Lung microvascular endothelial cell (primary cell): ENCODE measurements around the gene RER1. TPM values are rescaled to one million over a fixed set of nuclear protein-coding genes. Genes with fewer than 3 reads are reported as not detected.

Source experiments
- DNase-seq, 2 donors: peaks; one replicate each; pipeline versions ENCODE4 v3.0.0 to v3.0.0-alpha.2; 2010; ENCODE audit warnings: low read depth in 2 of 2
- total RNA-seq: library from RNA; depleted of rRNA; stranded (reverse); fragments of >200 nt; gene quantifications from 2 replicates; pipeline ENCODE4 v1.2.1, GENCODE V29; 2014

The RER1 gene
- total RNA-seq, 1 donor from 2014 or later = 48.6 TPM

- no peak for DNase-seq
Observed at GRCh38 chr1:2444138-2444591, 52.5 kb downstream of the RER1 start.

GRCh38 chr1:2445162-2445822 is 53.7 kb downstream of the RER1 start:
- DNase-seq = no peak

GRCh38 chr1:2445823-2446215 is 54.2 kb downstream of the RER1 start:
- no peak for DNase-seq

- no peak for DNase-seq
Observed at GRCh38 chr1:2446394-2446793, 54.8 kb downstream of the RER1 start.

GRCh38 chr1:2446861-2447260 is 55.2 kb downstream of the RER1 start:
- DNase-seq = no peak

- DNase-seq = no peak
Observed at GRCh38 chr1:2447276-2448097, 55.8 kb downstream of the RER1 start.

GRCh38 chr1:2448098-2448445 is 56.4 kb downstream of the RER1 start:
- DNase-seq = peak; percentile 11 to 54

GRCh38 chr1:2449636-2450454 is 58.2 kb downstream of the RER1 start:
- DNase-seq = no peak

- DNase-seq = peak; percentile 27 to 90
Observed at GRCh38 chr1:2451741-2452140, 60.1 kb downstream of the RER1 start.

- peak in 1 of 2 donors; percentile 48 for DNase-seq
Observed at GRCh38 chr1:2452201-2452931, 60.7 kb downstream of the RER1 start.

GRCh38 chr1:2452932-2453315 is 61.3 kb downstream of the RER1 start:
- no peak for DNase-seq

- DNase-seq = no peak
Observed at GRCh38 chr1:2454227-2454626, 62.6 kb downstream of the RER1 start.

Other genes with a start within 250 kb of the RER1 start
- gene FAAP20, start 197.1 kb upstream of the RER1 start, total RNA-seq = 14.8 and 19.8 TPM in 2 replicates
- 11.8 and 18.3 TPM in 2 replicates for gene SKI, start 163.5 kb upstream of the RER1 start, total RNA-seq
- gene MORN1, start 287 bp upstream of the RER1 start, total RNA-seq = 3.3 and 4.8 TPM in 2 replicates
- 24.6 and 26.0 TPM in 2 replicates for gene PEX10, start 20.7 kb downstream of the RER1 start, total RNA-seq
- under 0.01 TPM in 2 replicates for gene PLCH2, start 84.4 kb downstream of the RER1 start, total RNA-seq
- gene PANK4, start 134.8 kb downstream of the RER1 start, total RNA-seq = 14.8 and 21.0 TPM in 2 replicates
- not detected in 2 replicates for gene HES5, start 138.4 kb downstream of the RER1 start, total RNA-seq
- gene TNFRSF14, start 164.5 kb downstream of the RER1 start, total RNA-seq = 55.8 and 177 TPM in 2 replicates
- gene PRXL2B, start 194.9 kb downstream of the RER1 start, total RNA-seq = 37.5 and 67.7 TPM in 2 replicates
- gene MMEL1, start 241.2 kb downstream of the RER1 start, total RNA-seq = 1.4 and 2.8 TPM in 2 replicates